Type B pancreatic cell (in vitro differentiated cells): Measurements from ENCODE around the gene RFX3. TPM values are rescaled to one million over a fixed set of nuclear protein-coding genes. Genes with fewer than 3 reads are reported as not detected.

Experiments
- DNase-seq: peaks from one replicate; pipeline ENCODE4 v3.0.0; 2021; ENCODE audit warnings: mixed read lengths; ENCODE audit not compliant: unreplicated experiment; ENCODE audit errors: extremely low spot score
- H3K27ac Mint-ChIP-seq: 2 replicates; pipeline ENCODE4 v1.8.0; 2021; ENCODE audit warnings: mild to moderate bottlenecking, mixed read lengths
- H3K27me3 Mint-ChIP-seq: 2 replicates; pipeline ENCODE4 v1.8.0; 2021; ENCODE audit warnings: mixed read lengths
- H3K36me3 Mint-ChIP-seq: 2 replicates; pipeline ENCODE4 v1.8.0; 2021; ENCODE audit warnings: mixed read lengths
- H3K4me1 Mint-ChIP-seq: one replicate; pipeline ENCODE4 v1.8.0; 2021; ENCODE audit warnings: mixed read lengths; ENCODE audit not compliant: unreplicated experiment
- H3K4me3 Mint-ChIP-seq: 2 replicates; pipeline ENCODE4 v1.8.0; 2021; ENCODE audit warnings: mild to moderate bottlenecking, mixed read lengths
- H3K9me3 Mint-ChIP-seq: 2 replicates; pipeline ENCODE4 v1.8.0; 2021; ENCODE audit warnings: mixed read lengths
- total RNA-seq: library from RNA; stranded (reverse); gene quantifications from 2 replicates; pipeline ENCODE4 v1.2.1, GENCODE V29; 2021; ENCODE audit warnings: low replicate concordance
- TF ChIP-seq, protein P1 (sequence below): fragments of 200-600 bp; sonication (generic); conservative IDR thresholded peaks from 2 replicates; pipeline ENCODE4 v1.5.0; 2021; ENCODE audit warnings: antibody characterized with exemption, mild to moderate bottlenecking

Gene RFX3
- total RNA-seq, 1 donor from 2014 or later, result 42.5 TPM

DNA sequence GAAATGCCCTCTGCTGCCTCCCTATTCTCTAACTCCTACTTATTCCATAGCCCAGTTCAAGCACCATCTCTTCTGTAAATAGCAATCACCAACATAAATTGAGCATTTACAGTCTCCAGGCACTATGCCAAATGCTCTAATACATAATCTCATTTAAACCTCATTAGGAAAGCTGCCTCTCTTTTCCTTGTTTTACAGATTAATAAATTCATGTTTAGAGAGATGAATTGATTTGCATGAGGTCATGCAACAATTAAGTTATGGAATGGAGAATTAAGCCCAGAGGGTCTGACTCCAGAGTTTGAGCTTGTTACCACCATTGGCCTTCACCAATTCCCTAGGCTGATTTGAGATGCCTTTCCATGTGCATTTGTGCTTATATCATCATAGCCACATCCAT, 23.4 kb upstream of the RFX3 start:
- Mint-ChIP-seq H3K36me3 (no peaks in the 10 kb centered on the region), H3K9me3 (no peaks in the 10 kb centered on the region), H3K27me3 (no peaks in the 10 kb centered on the region), H3K4me1 (peaks cover 8% of the 10 kb centered on the region), H3K4me3 (no peak overlapping the region), H3K27ac (no peak overlapping the region)
- DNase-seq, result no peak
- TF ChIP-seq, protein P1, sequence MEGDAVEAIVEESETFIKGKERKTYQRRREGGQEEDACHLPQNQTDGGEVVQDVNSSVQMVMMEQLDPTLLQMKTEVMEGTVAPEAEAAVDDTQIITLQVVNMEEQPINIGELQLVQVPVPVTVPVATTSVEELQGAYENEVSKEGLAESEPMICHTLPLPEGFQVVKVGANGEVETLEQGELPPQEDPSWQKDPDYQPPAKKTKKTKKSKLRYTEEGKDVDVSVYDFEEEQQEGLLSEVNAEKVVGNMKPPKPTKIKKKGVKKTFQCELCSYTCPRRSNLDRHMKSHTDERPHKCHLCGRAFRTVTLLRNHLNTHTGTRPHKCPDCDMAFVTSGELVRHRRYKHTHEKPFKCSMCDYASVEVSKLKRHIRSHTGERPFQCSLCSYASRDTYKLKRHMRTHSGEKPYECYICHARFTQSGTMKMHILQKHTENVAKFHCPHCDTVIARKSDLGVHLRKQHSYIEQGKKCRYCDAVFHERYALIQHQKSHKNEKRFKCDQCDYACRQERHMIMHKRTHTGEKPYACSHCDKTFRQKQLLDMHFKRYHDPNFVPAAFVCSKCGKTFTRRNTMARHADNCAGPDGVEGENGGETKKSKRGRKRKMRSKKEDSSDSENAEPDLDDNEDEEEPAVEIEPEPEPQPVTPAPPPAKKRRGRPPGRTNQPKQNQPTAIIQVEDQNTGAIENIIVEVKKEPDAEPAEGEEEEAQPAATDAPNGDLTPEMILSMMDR, result no peak

DNA sequence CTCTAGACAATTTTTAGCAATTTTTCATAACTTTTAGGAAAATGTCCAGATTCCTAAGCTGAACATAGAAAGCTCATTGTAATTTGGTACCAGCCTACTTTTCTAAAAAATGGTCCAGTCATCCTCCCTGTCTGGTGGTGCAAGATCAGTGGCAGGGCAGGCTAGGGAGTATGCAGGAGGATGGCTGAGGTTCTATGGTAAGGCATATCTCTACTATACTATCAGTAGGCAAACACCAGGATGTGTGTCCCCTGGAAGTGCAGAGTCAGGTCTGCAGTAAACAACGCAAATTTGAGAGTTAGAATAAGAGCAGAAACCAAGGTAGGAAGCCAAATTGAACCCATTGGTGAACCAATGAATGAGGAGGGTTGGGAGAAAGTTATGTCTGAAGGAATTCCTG, 22.8 kb upstream of the RFX3 start:
- Mint-ChIP-seq H3K27me3 (no peaks in the 10 kb centered on the region), H3K9me3 (no peaks in the 10 kb centered on the region), H3K4me3 (no peak overlapping the region), H3K4me1 (peaks cover 6% of the 10 kb centered on the region), H3K36me3 (no peaks in the 10 kb centered on the region), H3K27ac (no peak overlapping the region)
- DNase-seq, result no peak
- TF ChIP-seq, protein P1, result no peak

DNA sequence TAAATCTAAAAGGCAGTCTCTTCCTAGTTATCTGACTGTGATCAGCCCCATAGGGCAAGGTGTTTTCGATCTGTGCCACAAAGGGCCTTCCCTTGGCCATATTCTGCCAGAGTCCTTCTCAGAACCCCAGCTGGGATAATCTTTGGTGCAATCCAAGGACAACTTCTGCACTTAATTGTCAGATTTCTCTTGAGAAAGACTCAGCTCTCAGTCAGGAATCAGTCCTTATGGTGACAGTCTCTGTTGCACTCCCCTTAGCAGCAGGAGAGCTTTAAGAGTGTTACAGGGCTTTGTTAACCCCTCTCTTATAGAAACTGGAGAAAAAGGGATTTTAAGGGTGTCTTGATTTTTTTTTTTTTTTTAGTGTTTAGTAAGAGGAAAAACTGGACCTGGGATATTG, 15.4 kb upstream of the RFX3 start:
- H3K27ac Mint-ChIP-seq, result no peak overlapping the region

DNA sequence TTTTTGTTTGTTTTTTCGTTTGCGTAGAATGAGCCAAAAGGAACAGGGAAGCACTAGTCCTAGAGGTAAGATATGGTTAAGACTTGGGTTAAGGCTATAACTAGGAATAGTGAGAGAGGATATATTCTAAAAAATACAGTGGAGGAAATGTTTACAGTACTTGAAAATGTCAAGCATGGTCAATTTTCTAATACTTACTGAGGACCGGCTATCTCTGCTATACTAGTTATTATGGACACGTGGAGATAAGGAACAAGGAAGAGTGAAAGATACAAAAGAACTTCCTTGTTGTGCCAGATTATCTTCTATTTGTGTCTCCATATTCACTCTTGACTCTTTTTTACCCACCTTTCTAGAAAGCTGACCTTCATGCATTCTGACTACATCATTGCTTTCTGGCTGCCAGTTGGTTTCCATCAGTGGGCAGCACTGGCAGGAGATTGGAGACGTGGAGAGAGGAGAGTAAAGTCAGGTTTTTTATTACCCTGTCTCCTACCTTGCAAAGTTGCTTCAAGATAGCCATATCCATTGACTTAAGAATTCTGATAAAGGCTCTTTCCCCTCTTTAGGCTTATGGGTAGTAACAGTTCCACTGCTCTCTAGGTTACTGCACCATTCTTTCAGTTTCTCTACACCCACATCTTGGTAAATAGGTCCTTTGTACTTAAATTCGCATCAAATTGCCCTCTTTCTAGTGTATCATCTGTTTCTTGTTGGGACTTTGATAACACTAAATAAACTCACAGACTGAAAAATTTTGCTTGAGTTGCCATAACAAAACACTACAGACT, 9.0 kb upstream of the RFX3 start:
- H3K4me1 Mint-ChIP-seq, result no peaks in the 10 kb centered on the region
- H3K4me3 Mint-ChIP-seq, result no peak overlapping the region
- TF ChIP-seq, protein P1, result no peak
- peaks cover 3% of the 10 kb centered on the region for H3K36me3 Mint-ChIP-seq
- no peaks in the 10 kb centered on the region for H3K27me3 Mint-ChIP-seq
- DNase-seq, result no peak
- no peak overlapping the region for H3K27ac Mint-ChIP-seq
- H3K9me3 Mint-ChIP-seq, result peaks cover 2% of the 10 kb centered on the region

More for the DNA sequence above, 15.4 kb upstream of the RFX3 start:
- Mint-ChIP-seq H3K4me1 (no peaks in the 10 kb centered on the region), H3K4me3 (no peak overlapping the region), H3K36me3 (no peaks in the 10 kb centered on the region), H3K9me3 (peaks cover 5% of the 10 kb centered on the region), H3K27me3 (no peaks in the 10 kb centered on the region)
- TF ChIP-seq, protein P1, result no peak
- DNase-seq, result no peak

GRCh38 chr9:3532158-3532557, 6.4 kb upstream of the RFX3 start:
- Mint-ChIP-seq H3K36me3 (peaks cover 13% of the 10 kb centered on the region), H3K27me3 (no peaks in the 10 kb centered on the region), H3K27ac (no peak overlapping the region), H3K4me3 (no peak overlapping the region), H3K4me1 (peaks cover 14% of the 10 kb centered on the region), H3K9me3 (no peaks in the 10 kb centered on the region)
- DNase-seq, result no peak
- TF ChIP-seq, protein P1, result no peak
